K562 (cell line): ENCODE data around the gene ACRV1. TPM values are rescaled to one million over a fixed set of nuclear protein-coding genes. Genes with fewer than 3 reads are reported as not detected.

ENCODE experiments used
- ATAC-seq: fragments of 200-7000 bp; cut with Tn5 transposase; 3 replicates; pipeline ENCODE4 v1.9.1; 2020; ENCODE audit warnings: moderate library complexity
- BruUV-seq: library from RNA; stranded (reverse); fragments of 400-500 nt; replicated peaks from 2 replicates; lab custom pipeline; 2021; lab: Mats Ljungman, UMichigan
- CTCF ChIA-PET: fragments of 300-600 bp; formaldehyde crosslinking; extraction: SDS; loops from one replicate; lab custom pipeline; 2021; ENCODE audit warnings: low intra/inter-chr PET ratio; lab: Yijun Ruan, JAX
- POLR2A ChIA-PET: fragments of 300-600, 350-650 bp; sonication (Branson Sonifier 250); formaldehyde crosslinking; extraction: SDS; loops from one replicate; lab custom pipeline; 2021; ENCODE audit warnings: antibody characterized with exemption, inconsistent platforms; lab: Yijun Ruan, JAX
- DNase-seq, 4 experiments: peaks; one replicate each; pipeline versions ENCODE4 v3.0.0 to v3.0.0-alpha.2; 2011 to 2018; ENCODE audit warnings: low spot score in 3 of 4, mixed read lengths in 3 of 4; ENCODE audit errors: extremely low read depth in 1 of 4
- FAIRE-seq: peaks from 2 replicates; lab custom pipeline; 2011; peaks lifted over from hg19 to GRCh38; lab: Jason Lieb, UNC
- H2AFZ ChIP-seq: 2 replicates; pipeline ENCODE4 v1.6.0; 2011; ENCODE audit warnings: low read depth, low read length, control low read depth, inconsistent platforms
- H3K27ac ChIP-seq: fragments of 200-600 bp; 3 replicates; pipeline ENCODE4 v1.8.0; 2011; ENCODE audit warnings: low read depth, mild to moderate bottlenecking, control low read depth, inconsistent platforms, low read length, moderate library complexity, mixed read lengths; ENCODE audit errors: extremely low read depth
- H3K27me3 ChIP-seq, 2 experiments: fragments of 300-600 bp in 1 of 2; 2 replicates in 1 of 2; 3 replicates in 1 of 2; pipeline versions ENCODE4 v1.6.0 to v1.8.0; 2011; ENCODE audit warnings: inconsistent platforms in 2 of 2, low read length in 2 of 2, mild to moderate bottlenecking in 1 of 2, mixed read lengths in 1 of 2, moderate library complexity in 1 of 2; ENCODE audit not compliant: control insufficient read depth in 2 of 2, insufficient read depth in 2 of 2
- H3K36me3 ChIP-seq: fragments of 300-600 bp; 3 replicates; pipeline ENCODE4 v1.8.0; 2011; ENCODE audit warnings: mild to moderate bottlenecking, low read length, inconsistent platforms; ENCODE audit not compliant: control insufficient read depth, insufficient read depth
- H3K4me1 ChIP-seq, 2 experiments: fragments of 200-600 bp in 1 of 2; replicated peaks in 1 of 2; 2 replicates in 1 of 2; 3 replicates in 1 of 2; pipeline versions ENCODE4 v1.5.1 to v1.8.0; 2011; ENCODE audit warnings: inconsistent platforms in 2 of 2, low read length in 2 of 2, mild to moderate bottlenecking in 1 of 2, mixed read lengths in 1 of 2, moderate library complexity in 1 of 2; ENCODE audit not compliant: control insufficient read depth in 2 of 2, insufficient read depth in 2 of 2
- H3K4me2 ChIP-seq: 2 replicates; pipeline ENCODE4 v1.6.1; 2011; ENCODE audit warnings: low read length, control low read depth, inconsistent platforms, mixed read lengths; ENCODE audit not compliant: insufficient read depth
- H3K4me3 ChIP-seq: fragments of 200-600 bp; sonication (generic), shearing (Covaris generic); 2 replicates; pipeline ENCODE4 v1.5.1; 2016; ENCODE audit warnings: control low read depth, inconsistent platforms
- H3K79me2 ChIP-seq: fragments of 200-600 bp; 3 replicates; pipeline ENCODE4 v1.8.0; 2011; ENCODE audit warnings: low read length, inconsistent platforms; ENCODE audit not compliant: control insufficient read depth, insufficient read depth
- H3K9ac ChIP-seq, 2 experiments: 2 replicates each; pipeline versions ENCODE4 v1.6.0 to v1.6.1; 2011; ENCODE audit warnings: low read depth in 2 of 2, low read length in 2 of 2, control low read depth in 1 of 2, inconsistent platforms in 1 of 2, mild to moderate bottlenecking in 1 of 2, mixed read lengths in 1 of 2; ENCODE audit not compliant: insufficient read depth in 1 of 2
- H3K9me1 ChIP-seq: one replicate; pipeline ENCODE4 v1.6.0; 2011; ENCODE audit warnings: inconsistent platforms, mild to moderate bottlenecking, low read length, moderate library complexity; ENCODE audit not compliant: control insufficient read depth, insufficient read depth
- H3K9me3 ChIP-seq: replicated peaks from 2 replicates; pipeline ENCODE4 v1.5.1; 2011; ENCODE audit warnings: low read depth, low read length, inconsistent platforms; ENCODE audit not compliant: control insufficient read depth, insufficient read depth
- H4K20me1 ChIP-seq: replicated peaks from 2 replicates; pipeline ENCODE4 v1.6.1; 2011; ENCODE audit warnings: low read length, inconsistent platforms, mixed read lengths; ENCODE audit not compliant: control insufficient read depth, insufficient read depth
- FOXP4 ChIP-seq: sonication (generic); formaldehyde crosslinking; IDR thresholded peaks from 2 replicates; pipeline ENCODE4 v1.8.0; 2022; ENCODE audit warnings: mild to moderate bottlenecking, missing genetic modification reagents, borderline replicate concordance
- GTF2F1 ChIP-seq: IDR thresholded peaks from 2 replicates; pipeline ENCODE4 v1.6.1; 2011; ENCODE audit warnings: low read depth, low read length, improper control_type of control experiment
- HDAC8 ChIP-seq: fragments of 450-650 bp; IDR thresholded peaks from 2 replicates; pipeline ENCODE4 v1.6.1; 2016; ENCODE audit warnings: mild to moderate bottlenecking, missing genetic modification characterization, moderate library complexity, missing compliant biosample characterization
- SREBF2 ChIP-seq: sonication (generic); formaldehyde crosslinking; IDR thresholded peaks from 2 replicates; pipeline ENCODE4 v1.4.0; 2020; ENCODE audit warnings: mild to moderate bottlenecking, missing genetic modification reagents
- ZNF347 ChIP-seq: fragments of 450-650 bp; formaldehyde crosslinking; IDR thresholded peaks from 2 replicates; pipeline ENCODE4 v1.4.0; 2020; ENCODE audit warnings: low read depth, mild to moderate bottlenecking, moderate library complexity
- ZNF407 ChIP-seq: fragments of 450-650 bp; IDR thresholded peaks from 2 replicates; pipeline ENCODE4 v1.6.1; 2016; ENCODE audit warnings: low read depth
- WGBS: fragments of 100-300 bp; shearing (Covaris generic); methylation state at CpG from one replicate; pipeline ENCODE4 v1.1.6; 2016; ENCODE audit warnings: low coverage, mixed read lengths; ENCODE audit not compliant: insufficient coverage; ENCODE audit errors: missing lambda C conversion rate; 5-methylcytosine and 5-hydroxymethylcytosine counted together
- in situ Hi-C: fragments of 300-500 bp; cut with MboI; formaldehyde crosslinking; loops from 4 replicates; pipeline ENCODE4 v1.15.0; 2018; ENCODE audit warnings: inconsistent platforms, mixed read lengths
- intact Hi-C: fragments of 100-400 bp; cut with micrococcal nuclease; formaldehyde crosslinking; loops from 2 replicates; pipeline ENCODE4 v1.14.2; 2022
- polyA plus RNA-seq, 8 experiments: library from polyadenylated mRNA; depleted of rRNA in 4 of 8; stranded (reverse) in 5 of 8; unstranded in 3 of 8; fragments of >200 nt; fragmentation: Nextera tagmentation in 2 of 8; fragmentation: Illumina TruSeq in 1 of 8; extraction: Ambion mirVana in 2 of 8; extraction: Trizol in 1 of 8; gene quantifications; 2 replicates each; pipeline versions ENCODE4 v1.2.1 to v1.2.3, GENCODE V29; 2011 to 2014; ENCODE audit warnings: inconsistent platforms in 1 of 8, missing spikeins in 1 of 8
- total RNA-seq, 7 experiments: library from RNA; depleted of rRNA in 6 of 7; stranded (reverse); fragments of >200 nt in 6 of 7; fragmentation: Illumina TruSeq in 2 of 7; extraction: Trizol in 2 of 7; gene quantifications; 2 replicates each; pipeline versions ENCODE4 v1.2.1 to v1.2.3, GENCODE V29; 2011 to 2021; ENCODE audit warnings: low replicate concordance in 1 of 7
- TF ChIP-seq, protein P1 (sequence below): sonication (generic); formaldehyde crosslinking; IDR thresholded peaks from 2 replicates; pipeline ENCODE4 v1.8.1; 2023; ENCODE audit warnings: mild to moderate bottlenecking, missing genetic modification reagents

ACRV1 gene
- total and polyA plus RNA-seq, 9 of the 15 experiments (the other 6 are each of a cell fraction or from before 2014, with no cell fraction given) = 0.22 to 0.25 TPM; not detected in 7

GRCh38 chr11:125685228-125685627 is 4.6 kb upstream of the ACRV1 start:
- ChIA-PET POLR2A (interaction anchor here (1.0 to 1.5 kb wide), 2 partner anchors 11 to 218 kb away, joined by 3 to 5 read pairs; partner anchors contain the start of gene PUS3), CTCF (no interaction called here)
- H3K4me2 ChIP-seq = no peak overlapping the region
- H3K4me1 ChIP-seq = no peaks in the 10 kb centered on the region
- H3K9me1 ChIP-seq = no peaks in the 10 kb centered on the region
- in situ Hi-C loops (no loop called here), intact Hi-C loops (no loop called here)
- H2AFZ ChIP-seq = no peak overlapping the region
- no peaks in the 10 kb centered on the region for H3K79me2 ChIP-seq
- H3K9me3 ChIP-seq = no peaks in the 10 kb centered on the region
- no peak overlapping the region for H3K9ac ChIP-seq
- H3K27me3 ChIP-seq = 0 out of 5 replicates have a peak, but pooled peaks cover 0 to 2% of the 10 kb centered on the region in 2 experiments
- no peak for ATAC-seq
- DNase-seq = no peak
- no peak for TF ChIP-seq ZNF347 (CRISPR knock-in tag)
- TF ChIP-seq SREBF2 (CRISPR knock-in tag) = no peak
- no peak for TF ChIP-seq ZNF407
- TF ChIP-seq, protein P1, sequence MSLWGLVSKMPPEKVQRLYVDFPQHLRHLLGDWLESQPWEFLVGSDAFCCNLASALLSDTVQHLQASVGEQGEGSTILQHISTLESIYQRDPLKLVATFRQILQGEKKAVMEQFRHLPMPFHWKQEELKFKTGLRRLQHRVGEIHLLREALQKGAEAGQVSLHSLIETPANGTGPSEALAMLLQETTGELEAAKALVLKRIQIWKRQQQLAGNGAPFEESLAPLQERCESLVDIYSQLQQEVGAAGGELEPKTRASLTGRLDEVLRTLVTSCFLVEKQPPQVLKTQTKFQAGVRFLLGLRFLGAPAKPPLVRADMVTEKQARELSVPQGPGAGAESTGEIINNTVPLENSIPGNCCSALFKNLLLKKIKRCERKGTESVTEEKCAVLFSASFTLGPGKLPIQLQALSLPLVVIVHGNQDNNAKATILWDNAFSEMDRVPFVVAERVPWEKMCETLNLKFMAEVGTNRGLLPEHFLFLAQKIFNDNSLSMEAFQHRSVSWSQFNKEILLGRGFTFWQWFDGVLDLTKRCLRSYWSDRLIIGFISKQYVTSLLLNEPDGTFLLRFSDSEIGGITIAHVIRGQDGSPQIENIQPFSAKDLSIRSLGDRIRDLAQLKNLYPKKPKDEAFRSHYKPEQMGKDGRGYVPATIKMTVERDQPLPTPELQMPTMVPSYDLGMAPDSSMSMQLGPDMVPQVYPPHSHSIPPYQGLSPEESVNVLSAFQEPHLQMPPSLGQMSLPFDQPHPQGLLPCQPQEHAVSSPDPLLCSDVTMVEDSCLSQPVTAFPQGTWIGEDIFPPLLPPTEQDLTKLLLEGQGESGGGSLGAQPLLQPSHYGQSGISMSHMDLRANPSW (CRISPR knock-in tag) = no peak
- TF ChIP-seq HDAC8 = no peak
- TF ChIP-seq FOXP4 (CRISPR knock-in tag) = no peak
- no peak for TF ChIP-seq GTF2F1
- 55% methylated on average over 8 of the region's 9 CpGs for WGBS
- no peak overlapping the region for H3K27ac ChIP-seq
- H3K4me3 ChIP-seq = no peak overlapping the region
- no TSS peak for BruUV-seq
- FAIRE-seq = no peak
- no peaks in the 10 kb centered on the region for H3K36me3 ChIP-seq
- no peaks in the 10 kb centered on the region for H4K20me1 ChIP-seq
